A549 (cell line): ENCODE data around the gene HMCES. TPM values are rescaled to one million over a fixed set of nuclear protein-coding genes. Genes with fewer than 3 reads are reported as not detected.

Experiments
- ATAC-seq, 2 experiments: fragments of 200-7000 bp in 1 of 2; fragments of >200 bp in 1 of 2; cut with Nextera tagmentation in 1 of 2; cut with Tn5 transposase in 1 of 2; 3 replicates each; pipeline versions ENCODE4 v1.8.0 to v1.9.1; 2018 to 2020; ENCODE audit warnings: mild to moderate bottlenecking in 1 of 2, moderate library complexity in 1 of 2
- CTCF ChIA-PET: fragments of 300-600 bp; sonication (Branson Sonifier 250); formaldehyde crosslinking; extraction: SDS; loops from one replicate; lab custom pipeline; 2021; ENCODE audit warnings: antibody characterized with exemption, inconsistent platforms; lab: Yijun Ruan, JAX
- POLR2A ChIA-PET: fragments of 350-600 bp; formaldehyde crosslinking; extraction: SDS; loops from one replicate; lab custom pipeline; 2021; ENCODE audit warnings: antibody characterized with exemption, inconsistent platforms; lab: Yijun Ruan, JAX
- DNase-seq, 2 experiments: peaks; one replicate each; pipeline versions ENCODE4 v3.0.0 to v3.0.0-alpha.2; 2011 to 2016; ENCODE audit warnings: low read depth in 1 of 2, low spot score in 1 of 2
- FAIRE-seq: peaks from 2 replicates; lab custom pipeline; 2011; peaks lifted over from hg19 to GRCh38; lab: Jason Lieb, UNC
- H3K27ac ChIP-seq, 2 experiments: fragments of >200 bp; sonication (Bioruptor Twin); formaldehyde crosslinking; 3 replicates each; pipeline ENCODE4 v1.5.1; 2016 to 2017
- H3K4me1 ChIP-seq: fragments of >200 bp; sonication (Bioruptor Twin); formaldehyde crosslinking; 3 replicates; pipeline ENCODE4 v1.6.1; 2016
- H3K4me2 ChIP-seq: fragments of >200 bp; sonication (Bioruptor Twin); formaldehyde crosslinking; 3 replicates; pipeline ENCODE4 v1.6.1; 2016
- H3K4me3 ChIP-seq: fragments of >200 bp; sonication (Bioruptor Twin); formaldehyde crosslinking; 3 replicates; pipeline ENCODE4 v1.5.1; 2016
- H3K9me3 ChIP-seq: fragments of >200 bp; sonication (Bioruptor Twin); formaldehyde crosslinking; 3 replicates; pipeline ENCODE4 v1.6.1; 2016
- CBX2 ChIP-seq: fragments of 200-600 bp; sonication (generic); IDR thresholded peaks from 2 replicates; pipeline ENCODE4 v1.6.1; 2016; ENCODE audit warnings: low read depth, mild to moderate bottlenecking, borderline replicate concordance
- CEBPB ChIP-seq, 2 experiments: fragments of >200 bp in 1 of 2; sonication (Bioruptor Twin) in 1 of 2; formaldehyde crosslinking in 1 of 2; IDR thresholded peaks; 2 replicates each; pipeline ENCODE4 v1.6.1; 2012 to 2016
- ESRRA ChIP-seq: fragments of 150-350 bp; IDR thresholded peaks from 2 replicates; pipeline ENCODE4 v1.6.1; 2014; ENCODE audit warnings: mild to moderate bottlenecking, low read length, borderline replicate concordance
- FOSL2 ChIP-seq, 2 experiments: fragments of 450-650 bp in 1 of 2; fragments of >200 bp in 1 of 2; sonication (Bioruptor Twin) in 1 of 2; formaldehyde crosslinking; IDR thresholded peaks; 2 replicates each; pipeline versions ENCODE4 v1.5.0 to v1.6.1; 2016 to 2020; ENCODE audit warnings: mild to moderate bottlenecking in 1 of 2, moderate library complexity in 1 of 2
- FOXS1 ChIP-seq: fragments of 250-450 bp; sonication (Bioruptor Pico); IDR thresholded peaks from 2 replicates; pipeline ENCODE4 v1.5.0; 2020; ENCODE audit warnings: mild to moderate bottlenecking, moderate library complexity
- HOXB13 ChIP-seq: fragments of 250-450 bp; sonication (Bioruptor Pico); IDR thresholded peaks from 2 replicates; pipeline ENCODE4 v1.5.0; 2020; ENCODE audit warnings: low read depth, mild to moderate bottlenecking, moderate library complexity
- JUN ChIP-seq, 2 experiments: fragments of >200 bp; sonication (Bioruptor Twin); formaldehyde crosslinking; IDR thresholded peaks; 2 replicates in 1 of 2; 3 replicates in 1 of 2; pipeline ENCODE4 v1.6.1; 2016 to 2017
- MAZ ChIP-seq: fragments of 150-350 bp; IDR thresholded peaks from 2 replicates; pipeline ENCODE4 v1.6.1; 2014; ENCODE audit warnings: antibody characterized with exemption, low read depth, low read length, borderline replicate concordance
- MYC ChIP-seq: IDR thresholded peaks from 2 replicates; pipeline ENCODE4 v1.6.1; 2012; ENCODE audit warnings: mild to moderate bottlenecking, inconsistent platforms, low read length, improper control_type of control experiment, borderline replicate concordance
- NPAS2 ChIP-seq: fragments of 250-450 bp; sonication (Bioruptor Pico); IDR thresholded peaks from 2 replicates; pipeline ENCODE4 v1.8.0; 2022; ENCODE audit warnings: mild to moderate bottlenecking, moderate library complexity, borderline replicate concordance
- NR3C1 ChIP-seq: fragments of >200 bp; sonication (Bioruptor Twin); formaldehyde crosslinking; IDR thresholded peaks from 3 replicates; pipeline ENCODE4 v1.6.1; 2017
- POLR2A ChIP-seq: IDR thresholded peaks from 2 replicates; pipeline ENCODE4 v1.6.1; 2012; ENCODE audit warnings: mild to moderate bottlenecking, low read length
- RFX5 ChIP-seq: fragments of 450-650 bp; IDR thresholded peaks from 2 replicates; pipeline ENCODE4 v1.7.1; 2014; ENCODE audit warnings: antibody characterized with exemption, mild to moderate bottlenecking, moderate library complexity
- ZC3H11A ChIP-seq: fragments of 450-650 bp; IDR thresholded peaks from 2 replicates; pipeline ENCODE4 v1.6.1; 2014; ENCODE audit warnings: antibody characterized with exemption, mild to moderate bottlenecking
- WGBS: methylation state at CpG from one replicate; pipeline ENCODE4 v1.1.6; 2017; ENCODE audit errors: missing lambda C conversion rate; 5-methylcytosine and 5-hydroxymethylcytosine counted together
- polyA plus RNA-seq, 4 experiments: library from polyadenylated mRNA; depleted of rRNA in 3 of 4; stranded (reverse); fragments of >200 nt; fragmentation: RNase III in 1 of 4; extraction: RNeasy Plus Mini Kit Qiagen cat#74134 plus additional on column Dnase treatment in 1 of 4; gene quantifications; 2 replicates in 3 of 4; 3 replicates in 1 of 4; pipeline ENCODE4 v1.2.3, GENCODE V29; 2011 to 2017
- TF ChIP-seq, protein P1 (sequence below): fragments of 250-450 bp; sonication (Bioruptor Pico); IDR thresholded peaks from 2 replicates; pipeline ENCODE4 v1.5.0; 2020; ENCODE audit warnings: low read depth, mild to moderate bottlenecking, moderate library complexity
- TF ChIP-seq, protein P2 (sequence below): IDR thresholded peaks from 2 replicates; pipeline ENCODE4 v1.6.1; 2012
- TF ChIP-seq, protein P3 (sequence below): fragments of >200 bp; sonication (Bioruptor Twin); formaldehyde crosslinking; IDR thresholded peaks from 2 replicates; pipeline ENCODE4 v1.6.1; 2016
- TF ChIP-seq, protein P4 (sequence below): fragments of >200 bp; sonication (Bioruptor Twin); formaldehyde crosslinking; IDR thresholded peaks from 3 replicates; pipeline ENCODE4 v1.6.1; 2016
- TF ChIP-seq, protein P5 (sequence below): fragments of 200-600 bp; sonication (generic); IDR thresholded peaks from 2 replicates; pipeline ENCODE4 v1.6.1; 2016; ENCODE audit warnings: antibody characterized with exemption, mild to moderate bottlenecking, moderate library complexity

HMCES gene
- polyA plus RNA-seq, 2 of the 4 experiments (the other 2 are of a cell fraction): 35.2 to 39.9 TPM

DNA sequence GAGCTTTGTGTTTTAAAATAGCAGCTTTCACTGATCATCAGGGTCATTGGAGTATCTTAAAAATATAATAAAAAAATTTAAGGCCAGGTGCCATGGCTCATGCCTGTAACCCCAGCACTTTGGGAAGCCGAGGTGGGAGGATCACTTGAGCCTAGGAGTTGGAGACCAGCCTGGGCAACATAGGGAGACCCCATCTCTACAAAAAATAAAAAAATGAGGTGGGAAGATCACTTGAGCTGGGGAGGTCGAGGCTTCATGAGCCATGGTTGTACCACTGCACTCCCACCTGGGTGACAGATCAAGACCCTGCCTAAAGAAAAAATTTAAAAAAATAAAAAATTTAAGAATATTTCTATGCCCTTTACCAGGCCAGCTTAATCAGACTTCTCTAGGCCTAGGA is 1.5 kb downstream of the HMCES start:
- Histone ChIP-seq H3K4me2 (peak overlapping the region; percentile 74), H3K9me3 (no peaks in the 10 kb centered on the region), H3K4me1 (peaks cover 22% of the 10 kb centered on the region), H3K4me3 (peak overlapping the region; percentile 70; the same call in 2 of the 3 replicates), H3K27ac (peak overlapping the region in 1 of 2 experiments; percentile 100; a peak in 3 of 6 replicates)
- no peak for ATAC-seq
- CTCF ChIA-PET: interaction anchor here (1.0 to 1.3 kb wide), 2 partner anchors 309 to 310 kb away, joined by 4 read pairs; no protein-coding TSS in a partner anchor
- no peak for DNase-seq
- TF ChIP-seq HOXB13 (no peak), CBX2 (no peak), NPAS2 (CRISPR knock-in tag) (no peak), RFX5 (no peak), CEBPB (IDR thresholded peaks at IDR 0.05) (no peak), MAZ (no peak), POLR2A (no peak)
- TF ChIP-seq, protein P1, sequence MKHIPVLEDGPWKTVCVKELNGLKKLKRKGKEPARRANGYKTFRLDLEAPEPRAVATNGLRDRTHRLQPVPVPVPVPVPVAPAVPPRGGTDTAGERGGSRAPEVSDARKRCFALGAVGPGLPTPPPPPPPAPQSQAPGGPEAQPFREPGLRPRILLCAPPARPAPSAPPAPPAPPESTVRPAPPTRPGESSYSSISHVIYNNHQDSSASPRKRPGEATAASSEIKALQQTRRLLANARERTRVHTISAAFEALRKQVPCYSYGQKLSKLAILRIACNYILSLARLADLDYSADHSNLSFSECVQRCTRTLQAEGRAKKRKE (CRISPR knock-in tag): no peak
- TF ChIP-seq, protein P2, sequence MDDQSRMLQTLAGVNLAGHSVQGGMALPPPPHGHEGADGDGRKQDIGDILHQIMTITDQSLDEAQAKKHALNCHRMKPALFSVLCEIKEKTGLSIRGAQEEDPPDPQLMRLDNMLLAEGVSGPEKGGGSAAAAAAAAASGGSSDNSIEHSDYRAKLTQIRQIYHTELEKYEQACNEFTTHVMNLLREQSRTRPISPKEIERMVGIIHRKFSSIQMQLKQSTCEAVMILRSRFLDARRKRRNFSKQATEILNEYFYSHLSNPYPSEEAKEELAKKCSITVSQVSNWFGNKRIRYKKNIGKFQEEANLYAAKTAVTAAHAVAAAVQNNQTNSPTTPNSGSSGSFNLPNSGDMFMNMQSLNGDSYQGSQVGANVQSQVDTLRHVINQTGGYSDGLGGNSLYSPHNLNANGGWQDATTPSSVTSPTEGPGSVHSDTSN: no peak
- 91% methylated on average over 2 of the region's 2 CpGs for WGBS
- FAIRE-seq: no peak
- POLR2A ChIA-PET: interaction anchor here (1.8 kb wide), 1 partner anchor 37 kb away, joined by 4 read pairs; no protein-coding TSS in a partner anchor

DNA sequence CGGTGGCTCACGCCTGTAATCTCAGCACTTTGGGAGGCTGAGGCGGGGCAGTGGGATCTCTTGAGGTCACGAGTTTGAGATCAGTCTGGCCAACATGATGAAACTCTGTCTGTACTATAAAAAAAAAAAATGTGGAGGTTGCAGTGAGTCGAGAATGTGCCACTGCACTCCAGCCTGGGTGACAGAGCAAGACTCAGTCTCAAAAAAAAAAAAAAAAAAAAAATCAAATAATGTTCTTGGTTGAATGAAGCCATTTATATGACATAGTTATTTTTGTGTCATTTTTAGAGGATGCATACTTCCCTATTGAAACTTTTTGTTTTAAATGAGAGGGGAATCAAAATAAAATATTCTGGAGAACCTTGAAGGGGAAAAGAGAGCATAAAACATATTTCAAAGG is 3.1 kb downstream of the HMCES start:
- ATAC-seq (no peak), DNase-seq (no peak), FAIRE-seq (no peak)
- ChIA-PET CTCF (no interaction called here), POLR2A (no interaction called here)
- no peak overlapping the region for H3K4me2 ChIP-seq
- no peak for TF ChIP-seq MYC
- TF ChIP-seq, protein P3, sequence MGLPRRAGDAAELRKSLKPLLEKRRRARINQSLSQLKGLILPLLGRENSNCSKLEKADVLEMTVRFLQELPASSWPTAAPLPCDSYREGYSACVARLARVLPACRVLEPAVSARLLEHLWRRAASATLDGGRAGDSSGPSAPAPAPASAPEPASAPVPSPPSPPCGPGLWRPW: no peak
- WGBS: 86% methylated on average over 5 of the region's 5 CpGs
- H3K4me1 ChIP-seq: peaks cover 22% of the 10 kb centered on the region
- H3K9me3 ChIP-seq: no peaks in the 10 kb centered on the region
- H3K27ac ChIP-seq: no peak overlapping the region
- no peak overlapping the region for H3K4me3 ChIP-seq

DNA sequence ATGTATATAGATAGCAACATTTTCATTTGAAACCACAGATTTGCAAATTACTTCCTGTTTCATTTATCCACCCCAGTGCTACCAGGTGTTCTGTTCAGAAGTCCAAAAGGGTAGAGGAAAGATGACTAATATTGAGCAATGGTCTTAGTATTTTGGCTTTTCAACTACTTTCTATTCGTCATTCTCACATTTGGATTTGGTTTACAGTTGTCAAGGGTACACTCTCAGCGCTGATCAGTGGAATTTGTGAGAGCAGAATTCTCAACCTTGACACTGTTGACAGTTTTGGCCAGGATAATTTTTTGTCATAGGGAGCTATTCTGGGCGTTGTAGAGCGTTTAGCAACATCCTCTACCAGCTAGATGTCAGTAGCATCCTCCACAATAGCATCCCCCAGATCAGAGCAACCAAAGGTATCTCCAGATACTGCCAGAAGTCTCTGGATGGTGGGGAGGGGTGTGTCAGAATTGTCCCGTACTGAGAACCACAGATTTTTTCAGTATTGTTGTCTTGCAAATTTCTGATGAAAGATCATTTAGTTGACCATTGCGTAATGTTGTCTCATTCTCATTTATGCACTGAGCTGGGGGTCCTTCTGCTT is 4.2 kb downstream of the HMCES start:
- TF ChIP-seq FOSL2 (IDR thresholded peaks at IDR 0.05) (no peak), FOSL2 (CRISPR knock-in tag; IDR thresholded peaks at IDR 0.05) (no peak), NR3C1 (no peak), ZC3H11A (no peak), JUN (IDR thresholded peaks at IDR 0.05) (no peak), ESRRA (no peak), FOXS1 (CRISPR knock-in tag) (no peak)
- TF ChIP-seq, protein P4, sequence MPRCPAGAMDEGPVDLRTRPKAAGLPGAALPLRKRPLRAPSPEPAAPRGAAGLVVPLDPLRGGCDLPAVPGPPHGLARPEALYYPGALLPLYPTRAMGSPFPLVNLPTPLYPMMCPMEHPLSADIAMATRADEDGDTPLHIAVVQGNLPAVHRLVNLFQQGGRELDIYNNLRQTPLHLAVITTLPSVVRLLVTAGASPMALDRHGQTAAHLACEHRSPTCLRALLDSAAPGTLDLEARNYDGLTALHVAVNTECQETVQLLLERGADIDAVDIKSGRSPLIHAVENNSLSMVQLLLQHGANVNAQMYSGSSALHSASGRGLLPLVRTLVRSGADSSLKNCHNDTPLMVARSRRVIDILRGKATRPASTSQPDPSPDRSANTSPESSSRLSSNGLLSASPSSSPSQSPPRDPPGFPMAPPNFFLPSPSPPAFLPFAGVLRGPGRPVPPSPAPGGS: no peak
- TF ChIP-seq, protein P5, sequence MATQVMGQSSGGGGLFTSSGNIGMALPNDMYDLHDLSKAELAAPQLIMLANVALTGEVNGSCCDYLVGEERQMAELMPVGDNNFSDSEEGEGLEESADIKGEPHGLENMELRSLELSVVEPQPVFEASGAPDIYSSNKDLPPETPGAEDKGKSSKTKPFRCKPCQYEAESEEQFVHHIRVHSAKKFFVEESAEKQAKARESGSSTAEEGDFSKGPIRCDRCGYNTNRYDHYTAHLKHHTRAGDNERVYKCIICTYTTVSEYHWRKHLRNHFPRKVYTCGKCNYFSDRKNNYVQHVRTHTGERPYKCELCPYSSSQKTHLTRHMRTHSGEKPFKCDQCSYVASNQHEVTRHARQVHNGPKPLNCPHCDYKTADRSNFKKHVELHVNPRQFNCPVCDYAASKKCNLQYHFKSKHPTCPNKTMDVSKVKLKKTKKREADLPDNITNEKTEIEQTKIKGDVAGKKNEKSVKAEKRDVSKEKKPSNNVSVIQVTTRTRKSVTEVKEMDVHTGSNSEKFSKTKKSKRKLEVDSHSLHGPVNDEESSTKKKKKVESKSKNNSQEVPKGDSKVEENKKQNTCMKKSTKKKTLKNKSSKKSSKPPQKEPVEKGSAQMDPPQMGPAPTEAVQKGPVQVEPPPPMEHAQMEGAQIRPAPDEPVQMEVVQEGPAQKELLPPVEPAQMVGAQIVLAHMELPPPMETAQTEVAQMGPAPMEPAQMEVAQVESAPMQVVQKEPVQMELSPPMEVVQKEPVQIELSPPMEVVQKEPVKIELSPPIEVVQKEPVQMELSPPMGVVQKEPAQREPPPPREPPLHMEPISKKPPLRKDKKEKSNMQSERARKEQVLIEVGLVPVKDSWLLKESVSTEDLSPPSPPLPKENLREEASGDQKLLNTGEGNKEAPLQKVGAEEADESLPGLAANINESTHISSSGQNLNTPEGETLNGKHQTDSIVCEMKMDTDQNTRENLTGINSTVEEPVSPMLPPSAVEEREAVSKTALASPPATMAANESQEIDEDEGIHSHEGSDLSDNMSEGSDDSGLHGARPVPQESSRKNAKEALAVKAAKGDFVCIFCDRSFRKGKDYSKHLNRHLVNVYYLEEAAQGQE: no peak
- Histone ChIP-seq H3K27ac (no peak overlapping the region), H3K4me2 (no peak overlapping the region), H3K4me3 (no peak overlapping the region), H3K4me1 (peaks cover 19% of the 10 kb centered on the region), H3K9me3 (no peaks in the 10 kb centered on the region)
- no peak for FAIRE-seq
- DNase-seq: no peak
- POLR2A ChIA-PET: no interaction called here
- CTCF ChIA-PET: interaction anchor here (1.7 kb wide), 1 partner anchor 33 kb away, joined by 4 read pairs; a partner anchor contains a TSS
- no peak for ATAC-seq
- 73% methylated on average over 6 of the region's 6 CpGs for WGBS
